CD4-positive, alpha-beta T cell treated with Interleukin-4 for 1 hour (primary cell): ENCODE measurements around the gene PRR22.
"Not testable (repeated sequence)": the region's sequence is repeated elsewhere in the genome, so short reads cannot be mapped to it uniquely, and the experiment has no call there.

Experiments
- DNase-seq, 2 donors: peaks; one replicate each; pipeline ENCODE4 v3.0.0-alpha.2; 2020 to 2022

Gene PRR22

DNA sequence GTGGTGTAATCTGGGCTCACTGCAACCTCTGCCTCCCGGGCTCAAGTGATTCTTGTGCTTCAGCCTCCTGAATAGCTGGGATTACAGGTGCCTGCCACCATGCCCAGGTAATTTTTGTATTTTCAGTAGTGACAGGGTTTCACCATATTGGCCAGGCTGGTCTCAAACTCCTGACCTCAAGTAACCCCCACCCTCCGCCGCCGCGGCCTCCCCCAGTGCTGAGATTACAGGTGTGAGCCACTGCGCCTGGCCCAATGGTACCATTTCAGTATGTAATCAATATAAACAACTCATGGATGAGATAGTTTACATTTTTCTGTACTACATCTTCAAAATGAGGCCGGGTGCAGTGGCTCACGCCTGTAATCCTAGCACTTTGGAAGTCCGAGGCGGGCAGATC is 39.5 kb downstream of the PRR22 start:
- not testable (repeated sequence) for DNase-seq

DNA sequence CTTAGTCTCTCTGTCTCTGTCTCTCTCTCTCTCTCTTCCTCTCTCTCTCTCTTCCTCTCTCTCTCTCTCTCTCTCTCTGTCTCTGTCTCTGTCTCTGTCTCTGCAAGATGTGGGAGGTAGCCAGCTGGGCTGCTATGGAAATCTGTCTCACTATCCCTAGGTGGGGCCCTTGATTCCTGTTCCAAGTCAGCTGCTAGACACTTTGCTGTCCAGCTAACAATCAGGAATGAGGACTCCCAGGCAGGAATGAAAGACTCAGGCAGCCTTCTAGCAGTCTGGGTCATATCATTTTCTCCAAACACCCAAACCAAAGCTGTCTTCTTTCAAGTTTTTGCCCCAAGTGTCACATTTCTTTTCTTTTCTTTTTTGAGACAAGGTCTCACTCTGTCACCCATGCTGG is 40.9 kb downstream of the PRR22 start:
- no peak for DNase-seq

DNA sequence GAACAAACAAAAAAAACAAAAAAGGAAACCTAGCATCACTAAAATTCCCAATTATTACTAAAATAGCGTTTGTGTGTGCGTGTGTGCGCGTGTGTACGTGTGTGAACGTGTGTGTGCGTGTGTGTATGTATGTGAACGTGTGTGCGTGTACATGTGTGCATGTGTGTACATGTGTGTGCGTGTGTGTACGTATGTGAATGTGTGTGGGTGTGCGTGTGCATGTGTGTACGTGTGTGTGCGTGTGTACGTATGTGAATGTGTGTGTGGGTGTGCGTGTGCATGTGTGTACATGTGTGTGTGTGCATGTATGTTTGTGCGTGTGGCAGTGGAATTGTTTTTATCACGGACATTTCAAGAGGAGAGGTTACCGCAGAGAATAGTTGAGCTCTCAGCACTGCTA is 42.5 kb downstream of the PRR22 start:
- DNase-seq: no peak

DNA sequence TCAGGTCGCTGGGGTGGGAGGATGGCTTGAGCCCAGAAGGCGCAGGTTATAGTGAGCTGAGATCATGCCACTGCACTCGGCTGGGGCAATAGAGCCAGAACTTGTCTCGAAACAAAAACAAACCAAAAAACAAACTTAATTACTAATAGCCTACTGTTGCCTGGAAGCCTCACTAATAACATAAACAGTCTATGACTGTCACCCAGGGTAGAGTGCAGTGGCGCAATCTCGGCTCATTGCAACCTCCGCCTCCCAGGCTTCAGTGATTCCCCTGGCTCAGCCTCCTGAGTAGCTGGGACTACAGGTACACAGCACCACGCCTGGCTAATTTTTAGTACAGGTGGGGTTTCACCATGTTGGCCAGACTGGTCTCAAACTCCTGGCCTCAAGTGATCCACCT is 46.1 kb downstream of the PRR22 start:
- DNase-seq: no peak

DNA sequence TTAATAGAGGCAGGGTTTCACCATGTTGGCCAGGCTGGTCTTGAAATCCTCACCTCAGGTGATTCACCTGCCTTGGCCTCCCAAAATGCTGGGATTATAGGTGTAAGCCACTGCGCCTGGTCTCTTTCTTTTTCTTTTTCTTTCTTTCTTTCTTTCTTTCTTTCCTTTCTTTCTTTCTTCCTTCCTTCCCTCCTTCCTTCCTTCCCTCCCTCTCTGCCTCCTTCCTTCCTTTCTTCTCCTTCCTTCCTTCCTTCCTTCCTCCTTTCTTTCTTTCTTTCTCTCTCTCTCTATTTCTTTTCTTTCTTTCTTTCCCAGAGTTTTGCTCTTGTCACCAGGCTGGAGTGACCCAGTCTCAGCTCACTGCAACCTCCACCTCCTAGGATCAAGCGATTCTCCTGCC is 51.4 kb downstream of the PRR22 start:
- not testable (repeated sequence) for DNase-seq
